HepG2 (cell line): ENCODE measurements around the gene GYS2. TPM values are rescaled to one million over a fixed set of nuclear protein-coding genes. Genes with fewer than 3 reads are reported as not detected.

Experiments
- ESRRA ChIP-seq: sonication (generic); formaldehyde crosslinking; IDR thresholded peaks from 2 replicates; pipeline ENCODE4 v1.5.1; 2020; ENCODE audit warnings: mild to moderate bottlenecking, low read depth, missing genetic modification reagents
- RARG ChIP-seq: sonication (generic); formaldehyde crosslinking; IDR thresholded peaks from 2 replicates; pipeline ENCODE4 v1.4.0; 2020; ENCODE audit warnings: low read depth, mild to moderate bottlenecking, missing genetic modification reagents
- ZNF124 ChIP-seq: sonication (generic); formaldehyde crosslinking; IDR thresholded peaks from 2 replicates; pipeline ENCODE4 v1.4.0; 2020; ENCODE audit warnings: missing genetic modification reagents
- ZUFSP ChIP-seq: sonication (generic); formaldehyde crosslinking; IDR thresholded peaks from 2 replicates; pipeline ENCODE4 v1.9.0; 2021; ENCODE audit warnings: missing genetic modification reagents, mild to moderate bottlenecking, borderline replicate concordance
- polyA plus RNA-seq, 8 experiments: library from polyadenylated mRNA; depleted of rRNA in 3 of 8; stranded (reverse) in 7 of 8; unstranded in 1 of 8; fragments of >200 nt; fragmentation: Illumina TruSeq in 4 of 8; extraction: Trizol in 4 of 8; gene quantifications; 2 replicates each; pipeline versions ENCODE4 v1.2.1 to v1.2.3, GENCODE V29; 2011 to 2016; ENCODE audit warnings: low read depth in 4 of 8, missing spikeins in 1 of 8, mixed read lengths in 1 of 8; ENCODE audit not compliant: insufficient read depth in 1 of 8
- total RNA-seq, 5 experiments: library from RNA; depleted of rRNA; stranded (reverse); fragments of >200 nt; fragmentation: Illumina TruSeq; extraction: Trizol; gene quantifications; 2 replicates each; pipeline ENCODE4 v1.2.3, GENCODE V29; 2016; ENCODE audit warnings: low read depth in 1 of 5
- TF ChIP-seq, protein P1 (sequence below), 2 experiments: sonication (generic) in 1 of 2; formaldehyde crosslinking in 1 of 2; IDR thresholded peaks; 2 replicates each; pipeline versions ENCODE4 v1.6.1 to v1.9.0; 2014 to 2022; ENCODE audit warnings: antibody characterized with exemption in 1 of 2, borderline replicate concordance in 1 of 2, inconsistent platforms in 1 of 2, low read depth in 1 of 2, missing genetic modification reagents in 1 of 2
- TF ChIP-seq, protein P2 (sequence below), 2 experiments: fragments of 450-650 bp in 1 of 2; sonication (generic) in 1 of 2; formaldehyde crosslinking in 1 of 2; IDR thresholded peaks; 2 replicates each; pipeline versions ENCODE4 v1.6.1 to v1.8.0; 2016 to 2022; ENCODE audit warnings: antibody characterized with exemption in 1 of 2, mild to moderate bottlenecking in 1 of 2, missing genetic modification reagents in 1 of 2

Gene GYS2
- total and polyA plus RNA-seq, 2 of the 13 experiments (the other 11 are each of a cell fraction or from before 2014, with no cell fraction given): not detected

GRCh38 chr12:21580748-21581516 lies 23.7 kb downstream of the GYS2 start (continued):
- TF ChIP-seq, protein P1, sequence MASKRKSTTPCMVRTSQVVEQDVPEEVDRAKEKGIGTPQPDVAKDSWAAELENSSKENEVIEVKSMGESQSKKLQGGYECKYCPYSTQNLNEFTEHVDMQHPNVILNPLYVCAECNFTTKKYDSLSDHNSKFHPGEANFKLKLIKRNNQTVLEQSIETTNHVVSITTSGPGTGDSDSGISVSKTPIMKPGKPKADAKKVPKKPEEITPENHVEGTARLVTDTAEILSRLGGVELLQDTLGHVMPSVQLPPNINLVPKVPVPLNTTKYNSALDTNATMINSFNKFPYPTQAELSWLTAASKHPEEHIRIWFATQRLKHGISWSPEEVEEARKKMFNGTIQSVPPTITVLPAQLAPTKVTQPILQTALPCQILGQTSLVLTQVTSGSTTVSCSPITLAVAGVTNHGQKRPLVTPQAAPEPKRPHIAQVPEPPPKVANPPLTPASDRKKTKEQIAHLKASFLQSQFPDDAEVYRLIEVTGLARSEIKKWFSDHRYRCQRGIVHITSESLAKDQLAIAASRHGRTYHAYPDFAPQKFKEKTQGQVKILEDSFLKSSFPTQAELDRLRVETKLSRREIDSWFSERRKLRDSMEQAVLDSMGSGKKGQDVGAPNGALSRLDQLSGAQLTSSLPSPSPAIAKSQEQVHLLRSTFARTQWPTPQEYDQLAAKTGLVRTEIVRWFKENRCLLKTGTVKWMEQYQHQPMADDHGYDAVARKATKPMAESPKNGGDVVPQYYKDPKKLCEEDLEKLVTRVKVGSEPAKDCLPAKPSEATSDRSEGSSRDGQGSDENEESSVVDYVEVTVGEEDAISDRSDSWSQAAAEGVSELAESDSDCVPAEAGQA (IDR thresholded peaks at IDR 0.05; ENCODE audit: low read depth): no peak
- TF ChIP-seq, protein P1 (CRISPR knock-in tag; IDR thresholded peaks at IDR 0.05; ENCODE audit: borderline replicate concordance): no peak
- TF ChIP-seq ESRRA (CRISPR knock-in tag) (no peak), RARG (CRISPR knock-in tag) (no peak), ZUFSP (CRISPR knock-in tag) (no peak), ZNF124 (CRISPR knock-in tag) (no peak)
- TF ChIP-seq, protein P2, sequence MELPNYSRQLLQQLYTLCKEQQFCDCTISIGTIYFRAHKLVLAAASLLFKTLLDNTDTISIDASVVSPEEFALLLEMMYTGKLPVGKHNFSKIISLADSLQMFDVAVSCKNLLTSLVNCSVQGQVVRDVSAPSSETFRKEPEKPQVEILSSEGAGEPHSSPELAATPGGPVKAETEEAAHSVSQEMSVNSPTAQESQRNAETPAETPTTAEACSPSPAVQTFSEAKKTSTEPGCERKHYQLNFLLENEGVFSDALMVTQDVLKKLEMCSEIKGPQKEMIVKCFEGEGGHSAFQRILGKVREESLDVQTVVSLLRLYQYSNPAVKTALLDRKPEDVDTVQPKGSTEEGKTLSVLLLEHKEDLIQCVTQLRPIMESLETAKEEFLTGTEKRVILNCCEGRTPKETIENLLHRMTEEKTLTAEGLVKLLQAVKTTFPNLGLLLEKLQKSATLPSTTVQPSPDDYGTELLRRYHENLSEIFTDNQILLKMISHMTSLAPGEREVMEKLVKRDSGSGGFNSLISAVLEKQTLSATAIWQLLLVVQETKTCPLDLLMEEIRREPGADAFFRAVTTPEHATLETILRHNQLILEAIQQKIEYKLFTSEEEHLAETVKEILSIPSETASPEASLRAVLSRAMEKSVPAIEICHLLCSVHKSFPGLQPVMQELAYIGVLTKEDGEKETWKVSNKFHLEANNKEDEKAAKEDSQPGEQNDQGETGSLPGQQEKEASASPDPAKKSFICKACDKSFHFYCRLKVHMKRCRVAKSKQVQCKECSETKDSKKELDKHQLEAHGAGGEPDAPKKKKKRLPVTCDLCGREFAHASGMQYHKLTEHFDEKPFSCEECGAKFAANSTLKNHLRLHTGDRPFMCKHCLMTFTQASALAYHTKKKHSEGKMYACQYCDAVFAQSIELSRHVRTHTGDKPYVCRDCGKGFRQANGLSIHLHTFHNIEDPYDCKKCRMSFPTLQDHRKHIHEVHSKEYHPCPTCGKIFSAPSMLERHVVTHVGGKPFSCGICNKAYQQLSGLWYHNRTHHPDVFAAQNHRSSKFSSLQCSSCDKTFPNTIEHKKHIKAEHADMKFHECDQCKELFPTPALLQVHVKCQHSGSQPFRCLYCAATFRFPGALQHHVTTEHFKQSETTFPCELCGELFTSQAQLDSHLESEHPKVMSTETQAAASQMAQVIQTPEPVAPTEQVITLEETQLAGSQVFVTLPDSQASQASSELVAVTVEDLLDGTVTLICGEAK (IDR thresholded peaks at IDR 0.05): no peak
- TF ChIP-seq, protein P2 (CRISPR knock-in tag; IDR thresholded peaks at IDR 0.05): no peak
- TF ChIP-seq, all 625 proteins: peak for 0
